GM23248 (cell line): ENCODE data around the gene TEX261.

Source experiments
- EZH2 ChIP-seq: fragments of 200-600 bp; sonication (generic); IDR thresholded peaks from 2 replicates; pipeline ENCODE4 v1.6.1; 2018; ENCODE audit warnings: antibody characterized with exemption, mild to moderate bottlenecking; ENCODE audit not compliant: insufficient read depth, poor library complexity, severe bottlenecking
- EZH2phosphoT487 ChIP-seq: fragments of 200-600 bp; sonication (generic); IDR thresholded peaks from 2 replicates; pipeline ENCODE4 v1.6.1; 2018; ENCODE audit warnings: antibody characterized with exemption, moderate library complexity, mild to moderate bottlenecking, low read depth; ENCODE audit not compliant: insufficient read depth

- no peak for TF ChIP-seq EZH2phosphoT487
- TF ChIP-seq EZH2, result no peak
These were observed 12.5 kb upstream of the TEX261 start for GRCh38 chr2:71006955-71007799.
